NT2/D1 (cell line): ENCODE data around the gene TMEM214.

Experiments
- SUZ12 ChIP-seq: IDR thresholded peaks from 2 replicates; pipeline ENCODE4 v1.6.1; 2011; ENCODE audit not compliant: insufficient read length, insufficient read depth; ENCODE audit errors: extremely low read depth
- YY1 ChIP-seq: IDR thresholded peaks from 2 replicates; pipeline ENCODE4 v1.6.1; 2011; ENCODE audit not compliant: insufficient read length, insufficient read depth
- ZNF274 ChIP-seq: IDR thresholded peaks from 2 replicates; pipeline ENCODE4 v1.6.1; 2011; ENCODE audit warnings: mild to moderate bottlenecking, low read depth, low read length

- no peak for TF ChIP-seq ZNF274
- no peak for TF ChIP-seq YY1
- TF ChIP-seq SUZ12: no peak
Observed at GRCh38 chr2:26983746-26984145, 49.0 kb upstream of the TMEM214 start.
